MM.1S (cell line): ENCODE data around the gene PACS2.

ENCODE experiments used
- DNase-seq: peaks from one replicate; pipeline ENCODE4 v3.0.0-alpha.2; 2015
- H2AFZ ChIP-seq: fragments of 300-600 bp; sonication (generic); 2 replicates; pipeline ENCODE4 v1.6.0; 2016; ENCODE audit warnings: antibody characterized with exemption, low read length
- H3F3A ChIP-seq: fragments of 300-600 bp; sonication (generic); 2 replicates; pipeline ENCODE4 v1.6.1; 2016; ENCODE audit warnings: mild to moderate bottlenecking, antibody characterized with exemption, low read length, moderate library complexity, mixed read lengths; ENCODE audit not compliant: insufficient read depth
- H3K27ac ChIP-seq: fragments of 300-600 bp; sonication (generic); 2 replicates; pipeline ENCODE4 v1.5.1; 2016; ENCODE audit warnings: mild to moderate bottlenecking, low read length
- H3K27me3 ChIP-seq: fragments of 300-600 bp; sonication (generic); replicated peaks from 2 replicates; pipeline ENCODE4 v1.6.0; 2016; ENCODE audit warnings: low read length; ENCODE audit not compliant: insufficient read depth
- H3K36me3 ChIP-seq: fragments of 300-600 bp; sonication (generic); replicated peaks from 2 replicates; pipeline ENCODE4 v1.6.1; 2016; ENCODE audit warnings: mild to moderate bottlenecking, low read length, mixed read lengths; ENCODE audit not compliant: insufficient read depth
- H3K4me1 ChIP-seq: fragments of 300-600 bp; sonication (generic); 2 replicates; pipeline ENCODE4 v1.6.1; 2016; ENCODE audit warnings: low read length, mixed read lengths
- H3K4me2 ChIP-seq: fragments of 300-600 bp; sonication (generic); 2 replicates; pipeline ENCODE4 v1.6.0; 2016; ENCODE audit warnings: low read depth, low read length
- H3K4me3 ChIP-seq: fragments of 300-600 bp; sonication (generic); 2 replicates; pipeline ENCODE4 v1.5.1; 2016; ENCODE audit warnings: low read length, mixed read lengths
- H3K79me2 ChIP-seq: fragments of 300-600 bp; sonication (generic); 2 replicates; pipeline ENCODE4 v1.6.1; 2016; ENCODE audit warnings: mixed run types, low read length, mixed read lengths
- H3K9ac ChIP-seq: fragments of 300-600 bp; sonication (generic); 2 replicates; pipeline ENCODE4 v1.6.1; 2016; ENCODE audit warnings: low read length, mixed read lengths
- H3K9me2 ChIP-seq: fragments of 300-600 bp; sonication (generic); replicated peaks from 2 replicates; pipeline ENCODE4 v1.6.1; 2016; ENCODE audit warnings: mild to moderate bottlenecking, low read length, mixed read lengths; ENCODE audit not compliant: insufficient read depth
- H3K9me3 ChIP-seq: fragments of 300-600 bp; sonication (generic); replicated peaks from 2 replicates; pipeline ENCODE4 v1.6.1; 2016; ENCODE audit warnings: mild to moderate bottlenecking, low read length, mixed read lengths; ENCODE audit not compliant: insufficient read depth
- H4K20me1 ChIP-seq: fragments of 300-600 bp; sonication (generic); 2 replicates; pipeline ENCODE4 v1.6.1; 2016; ENCODE audit warnings: mild to moderate bottlenecking, low read length, moderate library complexity, mixed read lengths; ENCODE audit not compliant: insufficient read depth
- CTCF ChIP-seq: fragments of 300-600 bp; sonication (generic); IDR thresholded peaks from 2 replicates; pipeline ENCODE4 v1.5.1; 2016; ENCODE audit warnings: antibody characterized with exemption, low read length, mixed read lengths
- EZH2 ChIP-seq: fragments of 300-600 bp; sonication (generic); optimal IDR thresholded peaks from 2 replicates; pipeline ENCODE3; 2017; ENCODE audit warnings: low read depth, mild to moderate bottlenecking, antibody characterized with exemption, low read length, mixed read lengths
- EZH2phosphoT487 ChIP-seq: fragments of 300-600 bp; sonication (generic); IDR thresholded peaks from 2 replicates; pipeline ENCODE4 v1.6.1; 2018; ENCODE audit warnings: antibody characterized with exemption, low read length

The PACS2 gene

GRCh38 chr14:105348169-105348944, 33.8 kb downstream of the PACS2 start:
- no peaks in the 10 kb centered on the region for H3F3A ChIP-seq
- TF ChIP-seq CTCF: no peak
- TF ChIP-seq EZH2phosphoT487: no peak
- no peak for TF ChIP-seq EZH2
- no peaks in the 10 kb centered on the region for H3K4me1 ChIP-seq

GRCh38 chr14:105348945-105349699, 34.6 kb downstream of the PACS2 start:
- Histone ChIP-seq H3K27me3 (no peaks in the 10 kb centered on the region), H3K9me2 (no peaks in the 10 kb centered on the region), H3K4me1 (no peaks in the 10 kb centered on the region), H3K79me2 (no peaks in the 10 kb centered on the region), H3K4me3 (no peak overlapping the region), H4K20me1 (no peaks in the 10 kb centered on the region), H3K27ac (no peak overlapping the region), H3K9ac (no peak overlapping the region), H3F3A (no peaks in the 10 kb centered on the region), H3K4me2 (no peak overlapping the region), H3K36me3 (no peaks in the 10 kb centered on the region), H2AFZ (no peak overlapping the region), H3K9me3 (no peaks in the 10 kb centered on the region)
- DNase-seq: no peak
- TF ChIP-seq EZH2phosphoT487 (no peak), EZH2 (no peak), CTCF (no peak)

More at GRCh38 chr14:105348169-105348944, 33.8 kb downstream of the PACS2 start:
- H3K27me3 ChIP-seq: no peaks in the 10 kb centered on the region
- no peaks in the 10 kb centered on the region for H4K20me1 ChIP-seq
- H2AFZ ChIP-seq: no peak overlapping the region
- no peaks in the 10 kb centered on the region for H3K9me2 ChIP-seq
- H3K27ac ChIP-seq: no peak overlapping the region
- H3K4me3 ChIP-seq: no peak overlapping the region
- no peaks in the 10 kb centered on the region for H3K79me2 ChIP-seq
- H3K4me2 ChIP-seq: no peak overlapping the region
- no peaks in the 10 kb centered on the region for H3K9me3 ChIP-seq
- no peak overlapping the region for H3K9ac ChIP-seq
- no peaks in the 10 kb centered on the region for H3K36me3 ChIP-seq
- no peak for DNase-seq

- no peaks in the 10 kb centered on the region for H4K20me1 ChIP-seq
- no peak overlapping the region for H3K9ac ChIP-seq
- H3K4me3 ChIP-seq: no peak overlapping the region
- no peaks in the 10 kb centered on the region for H3K9me2 ChIP-seq
- H3K79me2 ChIP-seq: no peaks in the 10 kb centered on the region
- no peak for DNase-seq
- no peaks in the 10 kb centered on the region for H3K36me3 ChIP-seq
- H3K4me1 ChIP-seq: no peaks in the 10 kb centered on the region
- H3F3A ChIP-seq: no peaks in the 10 kb centered on the region
- H3K9me3 ChIP-seq: no peaks in the 10 kb centered on the region
- H3K4me2 ChIP-seq: no peak overlapping the region
- no peak overlapping the region for H2AFZ ChIP-seq
- no peaks in the 10 kb centered on the region for H3K27me3 ChIP-seq
- TF ChIP-seq EZH2 (no peak), EZH2phosphoT487 (no peak), CTCF (no peak)
- H3K27ac ChIP-seq: no peak overlapping the region
Measured at GRCh38 chr14:105349992-105350391, 35.4 kb downstream of the PACS2 start.
